Fibroblast of peridontal ligament (primary cell): ENCODE data around the gene CNTFR.

Experiments used
- DNase-seq: peaks from one replicate; pipeline ENCODE4 v3.0.0-alpha.2; 2010; ENCODE audit errors: extremely low read depth

The CNTFR gene

DNA sequence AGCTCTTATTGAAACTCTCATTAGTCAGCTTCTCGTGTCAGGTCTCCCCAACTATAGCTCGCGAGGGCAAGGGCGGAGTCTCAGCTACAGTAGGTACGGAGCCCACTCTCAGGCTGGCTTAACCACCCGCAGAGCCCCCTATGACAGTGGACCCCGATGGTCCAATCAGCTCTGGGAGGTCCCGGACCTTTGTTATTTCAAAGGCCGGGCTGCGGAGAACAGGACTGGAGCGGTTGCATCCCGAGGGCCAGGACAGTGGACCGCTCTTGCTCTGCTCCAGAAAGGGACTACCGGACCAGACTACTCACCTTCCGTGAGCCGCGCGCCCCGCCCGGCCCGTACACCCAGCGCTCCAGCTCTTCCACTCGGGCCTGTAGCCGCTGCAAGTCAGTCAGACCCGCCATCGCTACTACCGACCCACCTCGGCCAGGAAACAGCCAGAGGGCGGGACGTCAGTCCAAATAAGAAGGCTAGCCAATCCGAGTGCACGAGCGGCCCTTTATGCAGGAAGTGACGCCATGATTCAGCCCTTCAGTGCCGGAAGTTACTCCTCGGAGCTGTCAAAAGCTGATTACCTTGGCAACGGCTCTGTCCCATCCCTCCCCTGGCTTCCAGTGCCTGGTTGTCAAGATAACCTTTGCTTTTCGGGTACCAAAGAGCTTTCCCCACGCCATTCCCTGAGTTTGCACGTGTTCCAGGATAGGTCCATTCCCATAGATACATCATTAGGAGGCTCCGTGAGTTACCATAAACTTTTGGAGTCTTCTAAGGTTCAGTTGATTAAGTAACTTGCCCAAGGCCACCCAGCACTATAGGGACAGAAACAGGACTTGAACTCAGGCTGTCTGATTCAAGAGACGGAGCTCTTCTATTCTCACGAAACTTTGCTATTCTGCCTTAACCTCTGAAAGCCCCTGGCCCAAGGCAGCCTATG, 30.8 kb upstream of the CNTFR start, which contains the start of gene DCTN3:
TSS of gene DCTN3 (minus strand) at position 435 of the 934 bp plus-strand sequence. CDS start at position 404, 31 bp downstream.
- DNase-seq, result peak; percentile 95

DNA sequence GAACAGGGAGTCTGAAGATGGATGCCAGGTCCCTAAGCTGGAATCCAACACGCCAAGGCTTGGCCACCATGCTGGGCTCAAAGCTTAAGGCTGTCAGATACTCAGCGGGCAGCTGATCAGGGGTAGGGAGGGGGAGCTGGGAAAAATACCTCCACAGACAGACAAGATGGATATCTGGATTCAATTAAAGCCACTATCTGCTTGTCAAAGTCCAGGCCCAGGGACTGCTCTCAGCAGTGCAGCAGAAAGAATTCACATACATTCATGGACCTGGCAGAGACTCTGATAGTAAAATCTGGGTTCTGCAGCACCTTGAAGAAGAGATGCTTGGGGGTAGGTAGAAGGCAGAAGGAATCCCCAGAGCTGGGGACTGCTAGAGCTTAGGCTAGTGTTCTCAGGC, 25.6 kb upstream of the CNTFR start:
- no peak for DNase-seq

DNA sequence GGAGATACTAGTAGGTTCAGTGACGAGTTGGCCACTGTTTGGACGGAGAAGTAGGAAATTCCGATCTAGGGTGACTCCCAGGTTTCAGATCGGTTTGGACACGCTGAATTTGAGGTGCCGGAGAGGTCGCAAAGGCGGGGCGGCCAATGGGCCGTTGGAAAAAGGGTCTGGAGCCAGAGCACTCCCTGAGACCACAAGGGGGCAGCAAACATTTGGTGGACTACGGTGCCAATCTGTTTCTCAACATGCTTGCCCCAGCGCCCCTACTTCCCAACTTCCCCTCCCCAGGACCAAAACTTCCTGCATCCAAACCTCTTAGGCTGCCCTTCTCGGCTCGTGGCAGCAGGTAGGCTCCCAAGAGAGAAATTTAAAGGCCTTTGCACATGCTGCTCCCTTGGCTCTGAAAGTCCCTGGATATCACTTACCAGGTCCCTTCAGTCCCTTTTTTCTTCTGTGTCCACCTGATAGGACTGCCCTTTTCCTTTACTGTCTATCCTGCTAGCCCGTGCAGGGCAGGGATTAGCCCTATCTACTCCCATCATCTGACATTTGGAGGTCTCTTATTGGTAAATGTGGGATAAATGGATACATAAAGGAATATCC, 23.4 kb upstream of the CNTFR start:
- DNase-seq, result peak; percentile 73

DNA sequence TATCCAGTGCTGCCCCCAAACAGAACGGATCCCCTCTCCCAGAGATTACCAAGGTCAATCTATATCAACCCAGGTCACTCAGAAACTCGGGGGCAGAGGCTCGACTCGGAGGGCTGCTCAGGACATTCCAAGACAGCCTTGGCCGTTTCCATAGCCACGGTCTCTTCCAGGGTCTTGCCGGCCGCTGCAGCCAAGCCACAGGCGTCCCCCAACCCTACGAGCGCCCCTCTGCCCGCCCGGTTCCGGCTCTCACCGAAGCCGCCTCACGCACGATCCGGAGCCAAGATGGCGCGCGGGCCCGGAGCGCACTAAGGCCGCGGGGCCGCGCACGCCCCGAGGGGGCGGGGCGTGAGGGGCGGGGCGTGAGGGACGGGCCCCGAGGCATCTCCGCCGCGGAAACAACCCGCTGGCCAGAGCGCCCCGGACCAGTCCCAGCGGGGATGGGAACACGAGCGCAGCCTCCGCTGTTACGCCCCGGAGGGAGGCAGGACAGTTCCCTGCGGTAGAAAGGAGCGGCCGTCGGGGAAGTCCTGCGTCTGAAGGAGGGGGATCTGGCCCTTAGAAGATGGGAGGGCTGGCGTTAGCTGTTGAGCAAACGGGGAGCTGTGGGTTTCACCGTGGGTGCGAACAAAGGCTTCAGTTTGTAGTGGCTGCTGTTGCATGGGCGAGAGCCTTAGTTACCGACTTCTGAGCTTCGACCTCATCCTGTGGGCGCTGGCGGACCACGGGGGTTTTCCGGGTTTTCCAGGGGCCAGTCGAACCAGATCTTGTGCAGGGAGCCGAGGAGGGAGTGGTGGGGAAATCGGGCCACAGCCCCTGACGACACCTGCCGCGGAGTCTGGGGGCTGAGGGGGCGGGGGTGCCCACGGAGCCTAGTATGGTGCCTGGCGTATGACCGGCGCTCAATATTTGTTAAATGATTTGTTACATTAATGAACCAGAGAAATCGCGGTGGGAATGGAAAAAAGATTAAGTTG, 22.6 kb upstream of the CNTFR start, which contains the start of gene RPP25L:
TSS of gene RPP25L (minus strand) at position 287 of the 977 bp plus-strand sequence. CDS start 801 bp downstream, outside the sequence.
- peak; percentile 65 for DNase-seq

DNA sequence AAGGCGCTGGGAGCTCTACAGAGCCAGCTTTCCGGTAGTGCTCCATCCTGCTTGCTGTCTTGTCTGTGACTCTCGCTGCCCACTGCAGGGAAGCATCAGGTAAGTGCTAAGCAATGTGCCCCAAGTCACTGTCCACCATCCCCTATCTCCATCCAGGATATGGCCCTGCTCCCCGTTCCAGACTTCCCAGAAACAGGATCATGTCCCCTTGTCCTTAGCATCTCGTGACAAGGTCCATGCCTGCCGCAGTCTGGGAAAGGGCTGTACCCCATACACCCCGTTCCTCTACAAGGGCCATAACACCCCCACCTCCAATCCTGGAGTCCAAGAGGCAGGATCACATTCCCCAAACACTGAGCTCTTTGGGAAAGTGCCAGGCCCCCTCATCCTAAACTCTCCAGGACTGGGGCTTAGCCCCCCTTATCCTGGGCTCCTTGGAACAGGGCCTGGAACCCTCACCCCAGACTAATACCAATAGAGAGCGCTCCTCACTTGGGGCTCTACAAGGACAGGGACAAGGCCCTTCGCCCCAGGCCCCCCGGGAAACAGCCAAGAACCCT, 21.8 kb upstream of the CNTFR start:
- DNase-seq, result no peak

DNA sequence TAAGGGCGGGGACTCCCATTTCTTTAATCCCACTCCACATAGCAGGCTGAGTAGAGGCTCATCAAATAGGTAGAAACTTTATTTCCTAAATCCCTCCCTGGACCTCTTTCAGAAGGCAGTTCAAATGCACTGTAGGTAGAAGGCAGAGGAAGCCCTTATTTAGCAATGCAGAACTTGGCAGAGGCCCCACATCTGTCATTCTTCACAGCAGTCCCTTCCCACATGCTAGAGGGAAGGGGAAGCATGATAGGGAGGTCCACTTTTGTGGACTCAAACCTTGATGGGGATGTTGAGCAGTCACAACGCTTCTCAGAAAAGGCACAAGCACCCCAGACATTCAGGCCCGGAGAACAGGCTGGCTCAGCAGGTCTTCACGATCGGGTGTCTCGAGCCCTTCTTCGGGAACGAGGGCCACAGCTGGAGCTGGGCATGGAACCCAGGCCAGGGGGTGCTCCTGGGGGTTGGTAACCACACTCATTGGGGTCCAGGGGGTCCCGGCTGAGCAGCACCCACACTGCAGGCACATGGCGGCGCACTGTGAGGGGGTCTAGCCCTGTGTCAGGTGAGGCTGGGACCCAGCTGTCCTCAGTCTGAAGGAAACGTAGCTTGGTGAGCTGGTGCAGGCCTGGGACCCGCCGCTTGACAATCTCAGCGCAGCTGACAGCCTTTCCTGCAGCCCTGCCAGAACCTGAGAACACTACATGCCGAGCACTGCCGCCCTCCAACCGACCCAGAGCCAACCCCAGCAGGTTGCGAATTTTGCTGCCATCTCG, 21.1 kb upstream of the CNTFR start:
- DNase-seq, result no peak

DNA sequence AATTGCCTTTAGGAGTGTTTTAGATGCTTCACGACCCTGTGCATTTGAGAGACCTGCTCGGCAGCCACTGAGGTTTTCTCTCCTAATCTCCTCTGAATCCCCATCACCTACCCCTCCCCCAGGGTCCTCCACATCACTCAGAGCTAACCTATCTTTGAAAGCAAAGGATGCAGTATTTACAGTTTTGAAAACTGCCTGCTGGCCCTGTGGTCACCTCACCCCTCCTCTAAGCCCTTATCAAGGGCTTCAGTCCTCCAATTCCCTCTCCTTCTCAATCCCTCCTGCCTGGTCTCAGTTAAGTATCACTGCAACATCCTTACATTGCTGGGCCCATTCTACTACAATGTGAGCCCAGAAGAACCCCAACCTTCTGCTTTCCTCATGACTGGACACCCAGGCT, 17.8 kb upstream of the CNTFR start:
- no peak for DNase-seq

DNA sequence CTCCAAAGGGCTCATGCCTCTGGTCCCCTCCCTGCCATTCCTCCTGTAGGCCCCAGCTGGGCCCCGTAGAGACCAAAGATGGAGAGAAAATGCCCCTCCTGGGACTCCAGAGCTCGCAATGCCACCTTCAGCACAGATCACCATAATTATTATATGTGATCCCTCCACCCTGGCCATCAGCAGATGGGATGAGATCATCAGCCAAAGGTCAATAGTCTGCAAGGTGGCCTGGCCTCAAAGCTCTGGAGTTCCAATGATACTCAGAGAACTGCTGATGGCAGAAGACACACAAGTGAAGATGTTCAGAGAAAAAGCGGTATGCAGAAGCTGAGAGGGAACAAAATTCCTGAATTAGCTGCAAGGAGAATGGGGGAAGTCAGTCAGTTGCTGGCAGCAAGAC, 17.4 kb upstream of the CNTFR start:
- no peak for DNase-seq

DNA sequence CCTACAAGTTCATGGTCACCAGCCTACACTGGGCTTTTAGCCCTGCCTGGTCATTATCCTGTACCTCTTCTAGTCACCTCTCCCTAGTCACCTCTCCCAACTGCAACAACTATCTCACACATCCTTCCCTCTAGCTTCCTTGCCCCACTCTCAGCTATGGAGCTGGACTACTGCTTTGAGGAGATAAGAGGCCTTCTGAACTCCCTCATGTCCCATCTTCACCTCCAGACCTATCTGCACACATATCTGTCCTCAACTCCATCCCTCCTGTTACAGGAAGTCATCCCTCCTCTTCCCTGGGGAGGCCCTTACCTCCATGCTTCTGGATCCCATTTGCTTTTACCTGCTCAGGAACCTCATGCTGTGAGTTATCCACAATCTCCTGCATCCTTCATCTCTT, 16.7 kb upstream of the CNTFR start:
- no peak for DNase-seq

DNA sequence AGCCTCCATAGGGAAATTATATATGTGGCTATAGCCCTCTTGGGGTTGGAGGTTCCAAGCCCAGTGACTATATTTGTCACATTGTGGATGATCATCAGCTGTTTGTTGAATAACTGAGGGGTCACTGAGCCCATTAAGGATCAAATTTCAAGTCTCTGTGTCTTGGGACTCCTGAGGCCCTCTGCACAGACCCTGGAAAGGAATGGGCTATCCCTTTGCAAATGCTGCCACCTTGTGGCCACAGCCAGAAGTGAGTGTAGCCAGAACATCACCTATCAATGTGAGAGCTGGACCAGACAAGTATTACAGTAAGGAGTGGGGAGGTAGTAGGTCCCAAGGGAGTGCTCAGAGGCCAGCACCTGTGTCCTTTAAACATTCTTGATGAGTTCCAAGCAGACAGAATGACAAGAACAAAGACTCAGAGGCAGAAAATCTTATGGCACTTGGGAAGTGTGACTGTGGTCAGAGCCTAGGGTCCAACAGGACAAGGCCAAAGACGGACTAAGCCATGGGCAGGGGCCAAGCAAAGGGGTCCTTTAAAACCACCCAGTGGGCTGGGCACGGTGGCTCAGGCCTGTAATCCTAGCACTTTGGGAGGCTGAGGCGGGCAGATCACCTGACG, 14.2 kb upstream of the CNTFR start:
- peak; percentile 66 for DNase-seq

DNA sequence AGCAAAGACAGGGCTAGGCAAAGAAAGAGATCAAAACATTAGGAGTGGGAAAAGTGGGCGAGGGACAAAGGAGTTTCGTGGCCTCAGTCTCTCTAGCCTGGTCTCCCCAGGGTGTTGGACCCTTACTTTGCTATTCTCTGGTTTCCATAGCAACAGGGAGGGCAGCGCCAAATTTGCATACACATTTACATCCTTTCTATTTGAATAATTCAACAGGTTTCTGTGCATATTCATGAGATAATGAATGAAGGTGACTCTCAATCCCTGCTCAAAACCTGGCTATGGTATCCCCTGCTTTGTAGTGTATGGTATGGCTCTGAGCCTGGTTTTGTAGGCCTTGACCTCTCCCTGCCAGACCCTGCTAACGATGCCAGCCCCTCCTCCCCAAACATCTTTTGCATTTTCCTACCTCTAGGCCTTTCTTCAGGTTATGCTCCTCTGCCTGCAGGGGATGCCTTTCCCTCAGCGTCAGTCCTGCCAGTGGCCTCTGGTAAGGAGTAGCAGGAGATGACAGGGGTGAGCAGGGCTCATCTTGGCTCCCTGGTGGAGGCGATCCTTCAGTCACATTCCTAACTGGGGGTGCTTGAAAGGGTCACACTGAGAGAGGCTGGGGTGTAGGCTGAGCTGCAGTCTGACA, 12.5 kb upstream of the CNTFR start:
- DNase-seq, result no peak

DNA sequence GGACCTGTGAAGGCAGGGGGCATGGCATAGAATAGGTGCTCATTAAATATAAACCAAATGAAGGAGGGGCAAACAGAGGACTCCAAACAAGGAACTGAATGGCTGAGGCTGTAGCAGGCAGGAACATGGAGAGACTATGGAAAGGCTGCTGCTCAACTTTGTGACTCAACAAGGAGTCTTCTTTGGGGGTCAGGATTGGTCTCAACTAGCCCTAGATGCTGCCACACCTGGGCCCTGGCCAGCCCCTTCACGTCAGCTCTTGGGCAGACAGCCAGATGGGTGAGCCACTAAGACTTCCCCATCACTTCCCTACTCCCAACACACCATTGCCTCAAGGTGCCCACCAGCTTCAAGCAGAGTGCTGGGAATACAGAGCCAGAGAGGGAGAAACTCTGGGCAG, 11.4 kb upstream of the CNTFR start:
- DNase-seq, result no peak

DNA sequence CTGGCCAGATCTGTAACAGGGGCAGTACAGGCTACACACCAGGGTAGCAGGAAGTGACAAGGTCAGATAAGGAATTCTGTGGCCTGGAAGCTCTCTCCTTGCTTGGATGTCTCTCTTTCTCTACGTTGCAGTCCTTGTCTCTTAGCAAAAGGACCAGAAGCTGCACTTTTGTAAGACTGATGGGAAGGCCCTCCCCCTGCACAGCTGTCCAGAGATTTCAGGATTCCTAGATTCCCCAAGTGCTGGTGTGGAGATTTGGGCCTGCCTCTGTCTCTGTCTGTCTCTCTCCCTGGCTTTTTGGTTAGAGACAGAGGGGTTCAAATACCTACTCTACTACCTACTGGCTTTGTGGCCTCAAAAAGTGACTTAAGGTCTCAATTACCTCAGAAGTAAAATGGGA, 10.0 kb upstream of the CNTFR start:
- DNase-seq, result no peak

DNA sequence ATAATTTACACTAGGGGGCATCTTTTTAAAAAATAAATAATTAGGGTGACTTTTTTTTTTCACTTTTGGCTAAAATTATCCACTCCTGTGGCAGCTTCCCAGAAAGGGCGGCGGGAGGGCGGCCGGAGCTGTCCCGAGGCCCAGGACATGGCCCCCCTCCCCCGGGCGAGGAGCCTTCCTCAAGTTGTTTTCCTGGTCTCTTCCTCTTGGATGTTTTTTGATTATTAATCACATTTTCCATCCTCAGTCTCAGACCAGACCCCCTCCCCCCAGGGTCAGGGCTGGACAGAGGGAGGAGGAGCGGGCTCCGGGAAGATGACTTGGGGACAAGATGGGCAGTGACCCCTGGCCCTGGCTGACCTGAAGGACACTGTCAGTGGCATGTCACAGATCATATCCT, 4.7 kb upstream of the CNTFR start:
- no peak for DNase-seq

DNA sequence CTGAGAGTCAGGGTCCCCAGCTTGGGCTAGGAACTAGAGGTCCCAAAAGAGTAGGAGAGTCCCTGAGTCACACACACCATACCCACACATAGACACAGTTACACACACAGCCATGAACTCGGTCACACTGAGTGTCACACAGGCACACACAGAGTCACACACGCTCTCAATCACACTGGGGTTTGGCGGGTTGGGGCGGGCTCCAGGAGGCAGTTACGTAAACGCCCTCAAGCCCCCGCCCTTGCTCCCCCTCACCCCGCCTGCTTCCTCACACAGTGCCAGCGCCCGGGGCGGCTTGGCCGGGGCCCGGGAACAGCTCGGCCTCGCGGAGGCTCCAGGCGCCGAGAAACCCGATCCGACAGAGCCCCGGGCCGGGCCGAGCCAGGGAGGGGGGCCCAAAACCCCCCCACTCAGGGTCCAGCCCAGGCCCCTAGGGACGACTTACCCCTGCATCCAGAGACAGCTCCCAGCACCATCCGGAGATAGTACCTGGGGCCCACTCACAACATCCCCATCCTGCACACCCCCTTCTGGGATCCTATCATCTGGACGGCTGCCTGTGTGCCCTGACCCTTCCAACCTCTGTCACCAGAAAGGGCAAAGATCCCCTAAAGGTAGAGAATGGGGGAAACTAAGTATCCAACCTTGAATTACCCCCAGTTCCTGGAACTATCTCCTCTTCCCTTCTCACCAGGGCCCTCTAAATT, 3.5 kb upstream of the CNTFR start:
- no peak for DNase-seq

DNA sequence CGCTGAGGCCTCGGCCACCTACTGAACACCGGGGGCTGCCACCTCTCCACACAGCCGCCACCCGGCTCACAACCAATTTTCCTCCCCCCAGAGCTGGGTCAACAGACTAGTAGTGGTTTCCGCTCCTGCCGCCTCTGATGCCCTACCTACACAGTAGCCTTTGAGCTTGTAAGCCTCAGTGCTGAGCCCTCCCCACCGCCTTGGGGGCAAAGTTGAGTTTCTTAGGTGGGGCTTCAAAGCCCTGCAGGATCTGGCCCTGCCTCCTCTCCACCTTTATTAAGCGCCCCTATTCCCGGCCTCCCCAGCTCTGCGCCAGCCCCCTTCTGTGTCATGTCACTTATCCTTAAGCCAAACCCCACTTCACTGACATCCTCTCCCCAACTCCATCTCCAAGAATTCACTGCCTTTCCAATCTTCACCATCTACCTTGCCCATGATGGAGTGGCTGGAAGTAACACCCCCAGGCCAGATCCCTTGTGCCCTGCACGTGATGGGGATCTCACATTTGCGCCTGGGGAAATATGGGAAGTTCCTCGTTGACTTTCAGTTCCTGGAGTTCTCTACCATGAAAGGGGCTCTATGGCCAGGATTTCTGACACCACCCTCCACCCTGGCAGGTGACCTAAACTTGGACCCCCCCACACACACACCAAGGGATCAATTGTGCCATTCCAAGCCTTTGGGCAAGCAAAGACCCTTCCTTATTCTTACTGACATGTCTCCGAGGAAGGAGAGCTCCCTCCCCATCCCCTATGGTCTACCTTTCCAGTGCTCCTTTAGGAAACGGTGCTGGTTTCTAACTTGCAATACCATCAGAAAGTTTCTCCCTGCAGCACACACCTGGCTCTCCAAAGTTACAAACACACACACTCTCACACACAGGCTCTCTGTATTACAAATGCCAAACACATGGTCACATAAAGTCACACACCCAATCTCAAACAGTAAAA, 2.7 kb upstream of the CNTFR start:
- no peak for DNase-seq

DNA sequence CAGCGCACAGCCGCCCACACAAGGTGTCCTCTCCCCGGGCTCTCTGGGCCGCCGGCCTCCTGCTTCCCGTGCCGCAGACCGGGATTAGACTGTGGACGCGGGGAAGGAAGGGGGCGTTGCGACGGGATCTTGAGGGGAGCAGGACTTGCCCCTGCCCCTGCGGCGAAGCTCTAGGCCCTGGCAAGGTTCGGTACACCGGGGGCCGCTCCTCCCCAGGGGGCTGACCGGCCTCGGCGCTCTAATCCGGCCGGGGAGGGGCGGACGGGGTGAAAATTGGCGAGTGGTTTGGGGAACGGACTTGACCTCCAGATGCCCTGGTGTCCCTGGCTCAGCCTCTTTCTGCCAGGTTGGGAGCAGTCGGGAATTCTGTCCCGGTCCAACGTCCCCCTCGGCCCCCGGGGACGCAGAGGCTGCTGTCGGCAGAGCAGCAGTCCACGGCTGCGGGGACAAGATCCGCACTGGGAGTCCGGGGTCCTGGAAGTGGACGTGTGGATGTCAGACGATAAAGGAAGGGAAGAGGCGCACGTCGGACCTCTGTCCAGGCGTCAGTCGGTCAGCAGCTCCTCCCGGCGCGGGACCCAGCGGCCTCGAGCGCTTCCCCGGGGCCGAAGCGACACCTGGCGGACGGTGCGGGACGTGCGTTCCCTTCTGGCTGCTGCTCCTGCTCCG, 1.9 kb upstream of the CNTFR start:
- peak; percentile 66 for DNase-seq
